Activated CD8-positive, alpha-beta T cell treated with anti-CD3 and anti-CD28 coated beads for 36 hours (primary cell): ENCODE measurements around the gene KRT34. TPM values are rescaled to one million over a fixed set of nuclear protein-coding genes. Genes with fewer than 3 reads are reported as not detected.
"Not testable (repeated sequence)": the region's sequence is repeated elsewhere in the genome, so short reads cannot be mapped to it uniquely, and the experiment has no call there.

Source experiments
- ATAC-seq: fragments of 200-7000 bp; cut with Tn5 transposase; one replicate; pipeline ENCODE4 v1.10.0; 2021; ENCODE audit warnings: mild to moderate bottlenecking, moderate library complexity
- CTCF ChIA-PET: fragments of 350-600 bp; sonication (Branson Sonifier 250); formaldehyde crosslinking; loops from one replicate; lab custom pipeline; 2021; ENCODE audit warnings: antibody characterized with exemption; lab: Charles Lee
- POLR2A ChIA-PET: fragments of 350-600 bp; sonication (Branson Sonifier 250); formaldehyde crosslinking; loops from one replicate; lab custom pipeline; 2021; ENCODE audit warnings: antibody characterized with exemption; lab: Charles Lee
- DNase-seq: peaks from one replicate; pipeline ENCODE4 v3.0.0-alpha.2; 2020
- H3K27ac Mint-ChIP-seq: one replicate; pipeline ENCODE4 v1.8.0; 2021; ENCODE audit warnings: mild to moderate bottlenecking, mixed read lengths
- H3K27me3 Mint-ChIP-seq: one replicate; pipeline ENCODE4 v1.8.0; 2021; ENCODE audit warnings: mixed read lengths
- H3K36me3 Mint-ChIP-seq: one replicate; pipeline ENCODE4 v1.8.0; 2021; ENCODE audit warnings: low read depth, mixed read lengths
- H3K4me1 Mint-ChIP-seq: one replicate; pipeline ENCODE4 v1.8.0; 2021; ENCODE audit warnings: low read depth, mixed read lengths
- H3K4me3 Mint-ChIP-seq: one replicate; pipeline ENCODE4 v1.8.0; 2021; ENCODE audit warnings: mild to moderate bottlenecking, moderate library complexity, mixed read lengths
- H3K9me3 Mint-ChIP-seq: one replicate; pipeline ENCODE4 v1.8.0; 2021; ENCODE audit warnings: mixed read lengths
- intact Hi-C: fragments of 100-400 bp; cut with micrococcal nuclease; formaldehyde crosslinking; loops from one replicate; pipeline ENCODE4 v1.10.0; 2022
- total RNA-seq, 2 experiments: library from RNA; stranded (reverse); gene quantifications; one replicate each; pipeline ENCODE4 v1.2.3, GENCODE V29; 2021
- TF ChIP-seq, protein P1 (sequence below): fragments of 200-600 bp; IDR thresholded peaks from one replicate; pipeline ENCODE4 v1.8.0; 2022; ENCODE audit warnings: antibody characterized with exemption, mild to moderate bottlenecking

Gene KRT34
- total RNA-seq, 2 experiments from 2014 or later: not detected

DNA sequence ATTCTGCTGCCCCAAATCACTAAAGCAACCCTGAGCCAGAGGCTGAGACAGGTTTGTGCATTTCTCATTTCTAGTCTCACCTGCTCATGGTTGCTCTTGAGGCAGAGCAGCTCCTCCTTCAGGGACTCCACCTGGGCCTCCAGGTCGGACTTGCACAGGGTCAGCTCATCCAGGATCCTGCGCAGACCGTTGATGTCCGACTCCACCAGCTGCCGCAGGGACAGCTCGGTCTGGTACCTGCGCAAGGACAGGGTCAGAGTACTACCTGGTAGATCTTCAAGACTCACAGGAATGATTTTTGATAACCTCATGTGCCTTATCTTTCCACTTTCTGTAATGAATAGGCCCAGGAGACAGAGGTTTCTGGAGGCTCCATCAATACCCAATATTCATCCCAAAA, 14.2 kb upstream of the KRT34 start:
- POLR2A ChIA-PET: no interaction called here
- intact Hi-C loops: no loop called here

GRCh38 chr17:41395611-41396010, 13.5 kb upstream of the KRT34 start:
- TF ChIP-seq, protein P1, sequence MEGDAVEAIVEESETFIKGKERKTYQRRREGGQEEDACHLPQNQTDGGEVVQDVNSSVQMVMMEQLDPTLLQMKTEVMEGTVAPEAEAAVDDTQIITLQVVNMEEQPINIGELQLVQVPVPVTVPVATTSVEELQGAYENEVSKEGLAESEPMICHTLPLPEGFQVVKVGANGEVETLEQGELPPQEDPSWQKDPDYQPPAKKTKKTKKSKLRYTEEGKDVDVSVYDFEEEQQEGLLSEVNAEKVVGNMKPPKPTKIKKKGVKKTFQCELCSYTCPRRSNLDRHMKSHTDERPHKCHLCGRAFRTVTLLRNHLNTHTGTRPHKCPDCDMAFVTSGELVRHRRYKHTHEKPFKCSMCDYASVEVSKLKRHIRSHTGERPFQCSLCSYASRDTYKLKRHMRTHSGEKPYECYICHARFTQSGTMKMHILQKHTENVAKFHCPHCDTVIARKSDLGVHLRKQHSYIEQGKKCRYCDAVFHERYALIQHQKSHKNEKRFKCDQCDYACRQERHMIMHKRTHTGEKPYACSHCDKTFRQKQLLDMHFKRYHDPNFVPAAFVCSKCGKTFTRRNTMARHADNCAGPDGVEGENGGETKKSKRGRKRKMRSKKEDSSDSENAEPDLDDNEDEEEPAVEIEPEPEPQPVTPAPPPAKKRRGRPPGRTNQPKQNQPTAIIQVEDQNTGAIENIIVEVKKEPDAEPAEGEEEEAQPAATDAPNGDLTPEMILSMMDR: no peak
- ATAC-seq: no peak
- Mint-ChIP-seq H3K4me1 (no peaks in the 10 kb centered on the region), H3K27ac (no peak overlapping the region), H3K9me3 (no peaks in the 10 kb centered on the region), H3K36me3 (no peaks in the 10 kb centered on the region), H3K27me3 (peaks cover 5% of the 10 kb centered on the region), H3K4me3 (no peak overlapping the region)
- DNase-seq: no peak
- POLR2A ChIA-PET: no interaction called here
- CTCF ChIA-PET: no interaction called here
- intact Hi-C loops: no loop called here

More for the DNA sequence above, 14.2 kb upstream of the KRT34 start:
- H3K36me3 Mint-ChIP-seq: no peaks in the 10 kb centered on the region
- H3K27ac Mint-ChIP-seq: no peak overlapping the region
- no peaks in the 10 kb centered on the region for H3K4me1 Mint-ChIP-seq
- H3K27me3 Mint-ChIP-seq: peaks cover 5% of the 10 kb centered on the region
- CTCF ChIA-PET: interaction anchor here (0.9 kb wide), 1 partner anchor 267 kb away, joined by 3 read pairs; no protein-coding TSS in a partner anchor
- ATAC-seq (no peak), DNase-seq (no peak)
- H3K4me3 Mint-ChIP-seq: no peak overlapping the region
- H3K9me3 Mint-ChIP-seq: no peaks in the 10 kb centered on the region
- TF ChIP-seq, protein P1: no peak

GRCh38 chr17:41395044-41395443, 12.9 kb upstream of the KRT34 start:
- H3K27ac Mint-ChIP-seq, CTCF ChIA-PET, H3K9me3 Mint-ChIP-seq, H3K36me3 Mint-ChIP-seq, H3K4me3 Mint-ChIP-seq, POLR2A ChIA-PET, intact Hi-C loops, ATAC-seq, H3K4me1 Mint-ChIP-seq, H3K27me3 Mint-ChIP-seq, DNase-seq: not testable (repeated sequence)

DNA sequence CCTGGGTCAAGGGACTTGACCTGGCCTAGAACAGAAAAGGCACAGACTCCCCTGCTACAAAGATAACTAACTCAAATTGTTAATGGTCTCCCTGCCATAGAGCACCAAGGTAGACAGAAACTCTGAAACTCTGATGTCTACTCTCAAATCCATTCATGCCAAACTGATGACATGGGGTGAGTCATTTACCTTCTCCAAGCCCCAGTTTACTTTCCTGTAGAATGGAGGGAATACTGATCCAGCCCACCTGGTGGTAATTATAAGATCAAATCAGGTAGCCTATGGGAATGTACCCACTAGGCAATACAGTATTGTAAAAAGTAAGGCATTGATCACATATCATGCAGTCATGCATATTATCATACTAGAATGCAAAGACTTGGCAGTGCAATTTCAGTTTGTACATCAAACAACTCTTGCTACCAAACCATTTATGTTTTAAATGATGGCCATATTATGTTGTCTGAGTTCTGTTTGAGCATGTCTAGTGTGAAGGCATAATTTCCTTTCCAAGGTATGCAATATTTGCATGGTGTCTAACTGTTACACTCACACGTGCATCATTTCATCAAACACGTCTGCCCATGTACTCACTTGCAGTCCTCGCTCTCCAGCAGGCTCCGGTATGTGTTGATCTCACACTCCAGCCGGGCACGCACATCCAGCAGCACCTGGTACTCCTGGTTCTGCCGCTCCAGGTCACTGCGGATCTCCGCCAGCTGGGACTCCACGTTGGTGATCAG, 12.3 kb upstream of the KRT34 start:
- CTCF ChIA-PET: no interaction called here
- Mint-ChIP-seq H3K27ac (no peak overlapping the region), H3K9me3 (no peaks in the 10 kb centered on the region), H3K4me1 (no peaks in the 10 kb centered on the region), H3K27me3 (peaks cover 7% of the 10 kb centered on the region), H3K36me3 (no peaks in the 10 kb centered on the region), H3K4me3 (no peak overlapping the region)
- POLR2A ChIA-PET: no interaction called here
- no peak for ATAC-seq
- TF ChIP-seq, protein P1: no peak
- intact Hi-C loops: no loop called here
- DNase-seq: no peak

DNA sequence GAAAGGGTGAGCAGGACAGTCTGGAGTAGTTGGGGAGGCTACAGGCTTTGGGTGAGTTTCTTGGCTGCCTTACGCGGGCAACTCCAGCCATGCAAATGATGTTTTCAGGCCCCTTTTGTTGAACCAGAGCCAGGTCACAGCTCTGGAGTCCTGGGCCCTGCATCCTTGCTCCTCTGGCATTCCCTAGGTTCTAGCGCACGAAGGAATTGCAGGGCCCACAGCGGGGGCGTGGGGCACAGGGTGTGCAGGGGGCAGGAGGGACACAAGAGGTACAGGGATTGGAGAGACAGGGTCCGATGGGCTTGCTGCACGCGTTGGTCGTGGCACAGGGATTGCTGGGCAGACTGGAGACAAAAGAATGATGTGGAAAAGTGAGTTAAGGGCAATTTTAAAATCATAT, 11.7 kb upstream of the KRT34 start:
- no peaks in the 10 kb centered on the region for H3K4me1 Mint-ChIP-seq
- ATAC-seq (no peak), DNase-seq (no peak)
- intact Hi-C loops: no loop called here
- TF ChIP-seq, protein P1: no peak
- ChIA-PET POLR2A (interaction anchor here (0.6 kb wide), 1 partner anchor 242 kb away, joined by 3 read pairs; no protein-coding TSS in a partner anchor), CTCF (no interaction called here)
- no peaks in the 10 kb centered on the region for H3K9me3 Mint-ChIP-seq
- H3K36me3 Mint-ChIP-seq: no peaks in the 10 kb centered on the region
- H3K27me3 Mint-ChIP-seq: peaks cover 7% of the 10 kb centered on the region
- no peak overlapping the region for H3K4me3 Mint-ChIP-seq
- H3K27ac Mint-ChIP-seq: no peak overlapping the region
